Measurements from ENCODE around the gene ATP9B. TPM values are rescaled to one million over a fixed set of nuclear protein-coding genes. Genes with fewer than 3 reads are reported as not detected.
A peak's percentile ranks its signal among the peaks of the same experiment; 100 is the strongest.

The ATP9B gene
- total and polyA plus RNA-seq, 9 donors: 11.2 to 31.2 (median 16.0) TPM

GRCh38 chr18:79389689-79390088 lies 320.5 kb downstream of the ATP9B start:
- H3K4me3 ChIP-seq (ENCODE audit: low read length): no peak overlapping the region
- no peak overlapping the region for H3K27ac ChIP-seq (ENCODE audit: low read length)
- H3K27me3 ChIP-seq (ENCODE audit: control insufficient read depth, insufficient read depth, low read length): peaks cover 31% of the 10 kb centered on the region
- WGBS (ENCODE audit: insufficient coverage): no CpG with 5 or more reads among the region's 4 CpGs
- H3K4me1 ChIP-seq (ENCODE audit: control insufficient read depth, insufficient read depth, low read length): peaks cover 39% of the 10 kb centered on the region
- H3K36me3 ChIP-seq (ENCODE audit: control insufficient read depth, insufficient read depth, low read length): no peaks in the 10 kb centered on the region
- no peaks in the 10 kb centered on the region for H3K9me3 ChIP-seq (replicated peaks; ENCODE audit: control insufficient read depth, low read depth, low read length)
- DNase-seq: no peak

GRCh38 chr18:79392226-79392625 lies 323.0 kb downstream of the ATP9B start:
- 81% methylated on average over 8 of the region's 8 CpGs for WGBS (ENCODE audit: insufficient coverage)
- Histone ChIP-seq H3K27ac (ENCODE audit: low read length) (no peak overlapping the region), H3K4me1 (ENCODE audit: control insufficient read depth, insufficient read depth, low read length) (peaks cover 32% of the 10 kb centered on the region), H3K27me3 (ENCODE audit: control insufficient read depth, insufficient read depth, low read length) (peaks cover 38% of the 10 kb centered on the region), H3K4me3 (ENCODE audit: low read length) (no peak overlapping the region), H3K9me3 (replicated peaks; ENCODE audit: control insufficient read depth, low read depth, low read length) (no peaks in the 10 kb centered on the region), H3K36me3 (ENCODE audit: control insufficient read depth, insufficient read depth, low read length) (no peaks in the 10 kb centered on the region)
- no peak for DNase-seq

GRCh38 chr18:79393181-79393634 lies 324.0 kb downstream of the ATP9B start:
- H3K36me3 ChIP-seq (ENCODE audit: control insufficient read depth, insufficient read depth, low read length): no peaks in the 10 kb centered on the region
- WGBS (ENCODE audit: insufficient coverage): 1% methylated on average over 28 of the region's 30 CpGs
- H3K4me3 ChIP-seq (ENCODE audit: low read length): peak overlapping the region; percentile 36
- no peaks in the 10 kb centered on the region for H3K9me3 ChIP-seq (replicated peaks; ENCODE audit: control insufficient read depth, low read depth, low read length)
- no peak for DNase-seq
- H3K27ac ChIP-seq (ENCODE audit: low read length): peak overlapping the region; percentile 98
- H3K27me3 ChIP-seq (ENCODE audit: control insufficient read depth, insufficient read depth, low read length): peaks cover 35% of the 10 kb centered on the region
- H3K4me1 ChIP-seq (ENCODE audit: control insufficient read depth, insufficient read depth, low read length): peaks cover 34% of the 10 kb centered on the region

GRCh38 chr18:79393635-79394533 lies 324.7 kb downstream of the ATP9B start:
- under 1% methylated on average over 60 of the region's 83 CpGs for WGBS (ENCODE audit: insufficient coverage)
- H3K27me3 ChIP-seq (ENCODE audit: control insufficient read depth, insufficient read depth, low read length): peaks cover 34% of the 10 kb centered on the region

GRCh38 chr18:79394534-79395307 lies 325.5 kb downstream of the ATP9B start:
- Histone ChIP-seq H3K4me1 (ENCODE audit: control insufficient read depth, insufficient read depth, low read length) (peaks cover 40% of the 10 kb centered on the region), H3K27ac (ENCODE audit: low read length) (peak overlapping the region; percentile 98), H3K9me3 (replicated peaks; ENCODE audit: control insufficient read depth, low read depth, low read length) (no peaks in the 10 kb centered on the region), H3K4me3 (ENCODE audit: low read length) (peak overlapping the region; percentile 33), H3K27me3 (ENCODE audit: control insufficient read depth, insufficient read depth, low read length) (peaks cover 34% of the 10 kb centered on the region), H3K36me3 (ENCODE audit: control insufficient read depth, insufficient read depth, low read length) (no peaks in the 10 kb centered on the region)
- DNase-seq: peak; percentile 98
- under 1% methylated on average over 54 of the region's 67 CpGs for WGBS (ENCODE audit: insufficient coverage)

More at GRCh38 chr18:79393635-79394533, 324.7 kb downstream of the ATP9B start:
- peak; percentile 98 for DNase-seq
- peak overlapping the region; percentile 42 for H3K4me3 ChIP-seq (ENCODE audit: low read length)
- H3K4me1 ChIP-seq (ENCODE audit: control insufficient read depth, insufficient read depth, low read length): peaks cover 34% of the 10 kb centered on the region
- H3K27ac ChIP-seq (ENCODE audit: low read length): peak overlapping the region; percentile 98
- no peaks in the 10 kb centered on the region for H3K36me3 ChIP-seq (ENCODE audit: control insufficient read depth, insufficient read depth, low read length)
- H3K9me3 ChIP-seq (replicated peaks; ENCODE audit: control insufficient read depth, low read depth, low read length): no peaks in the 10 kb centered on the region

DNA sequence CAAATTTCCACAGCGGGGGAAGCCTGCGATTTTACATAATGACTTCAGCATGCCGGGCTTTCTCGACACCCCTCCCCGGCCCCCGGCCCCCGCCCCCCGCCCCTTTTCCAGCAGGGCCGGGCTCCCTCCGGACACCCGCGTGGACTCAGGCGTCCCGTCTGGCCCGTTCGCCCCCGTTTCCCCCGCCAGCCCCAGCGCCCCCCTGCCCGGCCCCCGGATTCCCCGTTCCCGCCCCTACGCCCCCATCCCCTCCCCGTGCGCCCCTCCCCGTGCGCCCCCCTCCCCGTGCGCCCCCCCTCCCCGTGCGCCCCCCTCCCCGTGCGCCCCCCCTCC lies 326.1 kb downstream of the ATP9B start:
- Histone ChIP-seq H3K9me3 (replicated peaks; ENCODE audit: control insufficient read depth, low read depth, low read length) (no peaks in the 10 kb centered on the region), H3K4me3 (ENCODE audit: low read length) (peak overlapping the region; percentile 15), H3K4me1 (ENCODE audit: control insufficient read depth, insufficient read depth, low read length) (peaks cover 41% of the 10 kb centered on the region), H3K27me3 (ENCODE audit: control insufficient read depth, insufficient read depth, low read length) (peaks cover 34% of the 10 kb centered on the region), H3K27ac (ENCODE audit: low read length) (peak overlapping the region; percentile 98), H3K36me3 (ENCODE audit: control insufficient read depth, insufficient read depth, low read length) (no peaks in the 10 kb centered on the region)
- no peak for DNase-seq
- WGBS (ENCODE audit: insufficient coverage): no CpG with 5 or more reads among the region's 34 CpGs

DNA sequence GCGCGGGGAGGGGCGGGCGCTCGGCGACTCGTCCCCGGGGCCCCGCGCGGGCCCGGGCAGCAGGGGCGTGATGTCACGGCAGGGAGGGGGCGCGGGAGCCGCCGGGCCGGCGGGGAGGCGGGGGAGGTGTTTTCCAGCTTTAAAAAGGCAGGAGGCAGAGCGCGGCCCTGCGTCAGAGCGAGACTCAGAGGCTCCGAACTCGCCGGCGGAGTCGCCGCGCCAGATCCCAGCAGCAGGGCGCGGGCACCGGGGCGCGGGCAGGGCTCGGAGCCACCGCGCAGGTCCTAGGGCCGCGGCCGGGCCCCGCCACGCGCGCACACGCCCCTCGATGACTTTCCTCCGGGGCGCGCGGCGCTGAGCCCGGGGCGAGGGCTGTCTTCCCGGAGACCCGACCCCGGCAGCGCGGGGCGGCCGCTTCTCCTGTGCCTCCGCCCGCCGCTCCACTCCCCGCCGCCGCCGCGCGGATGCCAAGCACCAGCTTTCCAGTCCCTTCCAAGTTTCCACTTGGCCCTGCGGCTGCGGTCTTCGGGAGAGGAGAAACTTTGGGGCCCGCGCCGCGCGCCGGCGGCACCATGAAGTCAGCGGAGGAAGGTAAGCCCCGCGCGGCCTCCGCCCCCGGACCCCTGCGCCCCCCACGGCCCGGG lies 326.7 kb downstream of the ATP9B start, which contains the start of gene NFATC1:
NFATC1 (plus strand) TSS at position 170 of the 644 bp plus-strand sequence; CDS start at position 465, 295 bp downstream.
- no peaks in the 10 kb centered on the region for H3K9me3 ChIP-seq (replicated peaks; ENCODE audit: control insufficient read depth, low read depth, low read length)
- peak within 1 kb of the TSS; percentile 98 for H3K27ac ChIP-seq (ENCODE audit: low read length)
- peaks cover 42% of the 10 kb centered on the region for H3K4me1 ChIP-seq (ENCODE audit: control insufficient read depth, insufficient read depth, low read length)
- WGBS (ENCODE audit: insufficient coverage): under 1% methylated on average over 84 of the region's 91 CpGs
- peak within 1 kb of the TSS; percentile 53 for H3K4me3 ChIP-seq (ENCODE audit: low read length)
- H3K27me3 ChIP-seq (ENCODE audit: control insufficient read depth, insufficient read depth, low read length): peaks cover 34% of the 10 kb centered on the region
- H3K36me3 ChIP-seq (ENCODE audit: control insufficient read depth, insufficient read depth, low read length): no peaks in the 10 kb centered on the region
- DNase-seq: peak; percentile 95

GRCh38 chr18:79396431-79397246 lies 327.4 kb downstream of the ATP9B start:
- Histone ChIP-seq H3K4me3 (ENCODE audit: low read length) (peak overlapping the region; percentile 53), H3K27me3 (ENCODE audit: control insufficient read depth, insufficient read depth, low read length) (peaks cover 31% of the 10 kb centered on the region), H3K9me3 (replicated peaks; ENCODE audit: control insufficient read depth, low read depth, low read length) (no peaks in the 10 kb centered on the region), H3K4me1 (ENCODE audit: control insufficient read depth, insufficient read depth, low read length) (peaks cover 49% of the 10 kb centered on the region), H3K27ac (ENCODE audit: low read length) (peak overlapping the region; percentile 47), H3K36me3 (ENCODE audit: control insufficient read depth, insufficient read depth, low read length) (no peaks in the 10 kb centered on the region)
- DNase-seq: peak; percentile 74
- WGBS (ENCODE audit: insufficient coverage): under 1% methylated on average over 56 of the region's 68 CpGs

DNA sequence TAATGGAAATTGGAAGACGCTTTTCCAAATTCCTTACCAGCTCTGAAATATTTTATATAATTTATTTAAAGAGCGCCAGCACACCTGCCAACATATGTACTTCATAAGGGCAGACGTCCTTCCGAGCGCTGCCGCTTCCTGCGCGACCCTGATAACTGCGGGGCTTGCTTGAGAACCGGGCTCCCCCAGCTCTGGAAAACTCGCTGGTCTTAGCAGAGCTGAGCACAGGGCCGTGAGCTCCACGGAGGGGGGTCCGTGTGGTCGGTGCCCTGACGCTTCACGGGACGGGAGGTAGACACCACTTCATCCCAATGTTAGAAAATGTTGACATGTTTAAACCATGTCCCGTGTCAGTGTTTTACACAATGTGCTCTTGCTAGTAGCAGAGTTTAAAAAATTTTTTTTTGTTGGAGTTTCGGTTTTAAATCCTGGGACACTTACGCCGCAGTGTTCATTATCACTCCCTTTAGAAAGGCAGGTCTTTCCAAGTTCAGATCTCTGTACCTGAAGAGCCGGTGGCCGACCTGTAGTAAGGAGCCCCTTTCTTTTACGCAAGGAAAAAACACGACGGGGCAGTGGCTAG lies 328.1 kb downstream of the ATP9B start:
- H3K9me3 ChIP-seq (replicated peaks; ENCODE audit: control insufficient read depth, low read depth, low read length): no peaks in the 10 kb centered on the region
- H3K27ac ChIP-seq (ENCODE audit: low read length): no peak overlapping the region
- WGBS (ENCODE audit: insufficient coverage): 72% methylated on average over 21 of the region's 27 CpGs
- peaks cover 27% of the 10 kb centered on the region for H3K27me3 ChIP-seq (ENCODE audit: control insufficient read depth, insufficient read depth, low read length)
- H3K36me3 ChIP-seq (ENCODE audit: control insufficient read depth, insufficient read depth, low read length): peaks cover 5% of the 10 kb centered on the region
- DNase-seq: no peak
- peak overlapping the region; percentile 53 for H3K4me3 ChIP-seq (ENCODE audit: low read length)
- peaks cover 53% of the 10 kb centered on the region for H3K4me1 ChIP-seq (ENCODE audit: control insufficient read depth, insufficient read depth, low read length)
